NCI-H128 (cell line): Measurements from ENCODE around the gene CHSY3.

ENCODE experiments used
- DNase-seq: peaks from one replicate; lab custom pipeline; 2025; ENCODE audit not compliant: unreplicated experiment; lab: John Stamatoyannopoulos, UW

CHSY3 gene

GRCh38 chr5:130021876-130022275 is 117.6 kb downstream of the CHSY3 start:
- no peak for DNase-seq

GRCh38 chr5:130023604-130024003 is 119.3 kb downstream of the CHSY3 start:
- DNase-seq: no peak

- no peak for DNase-seq
Observed at GRCh38 chr5:130024006-130024405, 119.7 kb downstream of the CHSY3 start.

DNA sequence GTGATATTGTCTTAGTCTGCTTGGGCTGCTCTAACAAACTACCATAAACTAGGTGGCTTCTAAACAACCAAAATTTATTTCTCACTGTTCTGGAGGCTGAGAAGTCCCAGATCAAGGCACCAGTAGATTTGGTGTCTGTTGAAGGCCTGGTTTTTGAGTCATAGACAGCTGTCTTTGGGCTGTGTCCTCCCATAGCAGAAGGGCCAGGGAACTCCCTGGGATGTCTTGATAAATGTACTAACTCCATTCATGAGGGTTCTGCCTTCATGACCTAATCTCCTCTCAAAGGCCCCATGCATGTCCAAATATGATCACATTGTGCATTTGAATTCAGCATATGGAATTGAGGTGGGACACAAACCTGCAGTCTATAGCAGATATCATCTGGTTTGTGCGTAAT is 121.2 kb downstream of the CHSY3 start:
- DNase-seq: no peak

- no peak for DNase-seq
Observed at GRCh38 chr5:130032807-130033206, 128.5 kb downstream of the CHSY3 start.

GRCh38 chr5:130034566-130035210 is 130.4 kb downstream of the CHSY3 start:
- DNase-seq: no peak

DNA sequence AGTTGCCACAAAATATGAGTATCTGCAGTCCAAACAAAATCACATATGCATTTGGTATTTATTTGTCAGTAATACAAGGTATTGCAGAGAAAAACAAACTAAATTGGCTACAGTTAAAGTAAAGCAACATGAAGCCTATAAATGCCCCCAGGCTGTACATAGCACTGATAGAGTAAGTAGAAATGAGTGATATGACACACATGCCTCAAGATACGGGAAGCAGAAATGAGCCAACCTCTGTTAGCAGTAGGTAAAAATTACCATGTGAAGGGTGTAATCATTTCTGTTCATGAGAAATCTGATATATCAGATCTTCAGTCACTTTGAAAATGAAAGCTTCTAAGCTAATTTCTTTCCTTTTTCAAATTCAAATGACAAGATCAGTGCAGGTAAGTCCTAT is 131.1 kb downstream of the CHSY3 start:
- no peak for DNase-seq

- no peak for DNase-seq
Observed at GRCh38 chr5:130037905-130038304, 133.6 kb downstream of the CHSY3 start.

DNA sequence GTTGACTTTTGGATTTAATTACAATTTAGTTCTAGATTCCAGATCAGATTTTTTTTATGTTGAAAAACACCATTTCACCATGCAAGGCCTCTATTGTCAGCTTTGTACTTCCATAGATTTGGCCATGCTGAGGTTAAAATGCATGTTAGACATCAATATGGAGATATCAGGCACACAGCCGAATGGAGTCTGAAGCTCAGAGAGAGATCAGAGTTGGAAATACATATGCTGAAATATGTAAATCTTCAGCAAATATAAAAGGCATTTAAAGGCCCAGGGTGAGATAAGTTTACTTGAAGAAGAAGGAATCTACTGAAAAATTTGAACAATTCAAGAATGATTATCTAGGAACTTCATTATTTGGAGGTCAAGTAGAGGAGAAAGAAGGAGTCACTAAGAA is 139.6 kb downstream of the CHSY3 start:
- no peak for DNase-seq

DNA sequence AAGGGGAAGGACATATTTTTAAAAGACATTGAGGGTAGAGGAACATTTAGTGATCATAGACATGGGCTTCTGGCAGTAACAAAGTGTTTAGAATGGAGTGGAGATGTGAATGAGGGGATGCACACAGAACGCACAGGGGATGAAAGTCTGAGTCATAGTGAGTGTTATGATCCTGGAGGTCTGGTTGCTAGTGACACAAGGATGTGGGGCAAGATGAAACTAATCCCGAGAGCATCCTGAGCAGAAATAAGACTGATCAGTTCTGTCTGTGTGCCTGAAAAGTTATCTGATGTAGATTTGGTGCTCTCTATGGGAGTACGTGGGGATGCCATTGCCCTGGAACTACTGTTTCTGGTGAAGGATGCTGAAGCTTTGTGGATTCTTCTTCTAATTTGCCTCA is 141.1 kb downstream of the CHSY3 start:
- DNase-seq: no peak

DNA sequence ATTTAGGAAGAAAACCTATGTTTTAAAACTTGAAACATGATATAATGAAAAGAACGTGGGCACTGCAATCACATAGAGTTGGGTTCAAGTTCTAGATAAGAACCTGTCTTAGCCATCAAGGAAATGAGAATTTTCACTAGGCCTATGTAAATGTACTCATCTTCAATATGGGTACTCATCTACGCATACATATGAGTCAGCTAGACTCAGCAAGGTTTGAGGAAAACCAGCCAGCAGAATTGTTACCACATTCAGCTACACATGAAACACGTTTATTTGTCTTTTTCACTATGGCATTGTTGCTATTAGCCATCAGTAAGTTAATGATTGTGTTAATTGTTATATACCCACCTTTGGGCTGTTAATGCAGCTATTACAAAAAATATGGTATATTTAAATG is 146.3 kb downstream of the CHSY3 start:
- DNase-seq: no peak

- DNase-seq: no peak
Observed at GRCh38 chr5:130052752-130053151, 148.5 kb downstream of the CHSY3 start.

DNA sequence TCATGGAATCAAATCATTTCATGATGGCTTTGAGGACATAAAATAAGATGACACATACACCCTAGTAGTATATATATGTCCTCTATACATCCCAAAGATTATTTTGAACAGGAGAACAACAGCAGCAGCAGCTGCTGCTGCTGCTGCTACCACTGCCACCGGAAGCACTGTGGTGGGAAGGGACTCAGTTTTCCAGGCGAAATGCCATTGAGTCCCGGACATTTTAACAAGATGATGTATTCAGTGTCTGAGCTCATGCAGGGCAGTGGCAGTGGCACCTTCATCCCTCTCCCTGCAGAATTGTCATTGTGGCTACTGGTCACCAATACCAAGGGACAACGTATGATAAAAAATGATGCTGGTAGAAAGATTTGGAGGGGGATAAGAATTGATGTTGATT is 151.3 kb downstream of the CHSY3 start:
- DNase-seq: no peak

DNA sequence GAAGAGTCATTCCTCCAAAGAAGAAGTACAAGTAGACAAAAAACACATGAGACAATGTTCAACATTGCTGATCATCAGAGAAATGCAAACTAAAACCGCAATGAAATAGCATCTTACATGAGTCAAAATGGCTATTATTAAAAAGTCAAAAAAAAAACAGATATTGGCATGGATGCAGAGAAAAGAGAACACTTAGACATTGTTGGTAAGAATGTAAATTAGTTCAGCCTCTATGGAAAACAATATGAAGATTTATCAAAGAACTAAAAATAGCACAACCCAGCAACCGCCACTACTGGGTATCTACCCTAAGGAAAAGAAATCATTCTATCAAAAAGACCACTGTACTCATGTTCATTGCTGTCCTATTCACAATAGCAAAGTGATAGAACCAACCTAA is 157.5 kb downstream of the CHSY3 start:
- DNase-seq: no peak

- DNase-seq: no peak
Observed at GRCh38 chr5:130063603-130064002, 159.3 kb downstream of the CHSY3 start.

DNA sequence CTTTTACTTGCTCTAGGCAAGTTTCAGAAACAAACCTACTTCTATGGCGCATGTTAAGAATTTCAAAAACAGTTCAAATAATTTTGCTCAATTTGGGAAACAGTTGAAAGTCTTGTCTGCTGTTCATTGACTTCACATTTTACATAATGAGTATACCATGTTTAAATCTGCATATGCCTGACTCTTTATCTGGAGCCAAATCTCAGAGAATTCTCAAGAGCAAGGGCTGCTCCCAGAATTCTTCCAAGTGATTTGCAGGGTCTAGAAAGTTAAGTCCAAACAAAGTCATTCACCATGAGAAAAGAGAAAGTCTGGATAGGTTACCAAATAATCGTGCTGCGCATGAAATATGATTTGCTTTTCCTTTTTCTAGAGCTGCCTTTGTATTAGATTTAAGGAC is 160.2 kb downstream of the CHSY3 start:
- DNase-seq: no peak

- DNase-seq: no peak
Observed at GRCh38 chr5:130065617-130066016, 161.4 kb downstream of the CHSY3 start.

GRCh38 chr5:130066644-130067043 is 162.4 kb downstream of the CHSY3 start:
- no peak for DNase-seq

- DNase-seq: no peak
Observed at GRCh38 chr5:130067364-130067763, 163.1 kb downstream of the CHSY3 start.

- no peak for DNase-seq
Observed at GRCh38 chr5:130068101-130068500, 163.8 kb downstream of the CHSY3 start.

DNA sequence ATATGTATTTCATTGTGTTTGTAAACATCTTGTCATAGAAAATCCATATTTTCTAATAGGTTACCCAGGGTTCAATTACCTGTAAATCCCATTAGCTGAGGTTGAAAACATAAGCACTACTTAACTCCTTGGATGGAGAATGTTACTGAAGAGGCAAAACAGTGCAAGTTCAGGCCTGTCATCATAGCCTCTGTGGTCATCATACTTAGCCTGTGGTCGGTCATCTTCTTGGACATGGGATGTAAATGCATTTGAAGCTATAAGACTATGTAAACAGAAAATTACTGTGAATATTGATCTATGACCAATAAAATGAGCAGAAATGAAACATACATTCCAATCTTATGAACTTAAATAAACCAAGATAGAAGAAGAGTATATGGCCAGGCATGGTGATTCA is 164.7 kb downstream of the CHSY3 start:
- DNase-seq: no peak

- DNase-seq: no peak
Observed at GRCh38 chr5:130074820-130075219, 170.6 kb downstream of the CHSY3 start.

- no peak for DNase-seq
Observed at GRCh38 chr5:130077007-130077406, 172.7 kb downstream of the CHSY3 start.

DNA sequence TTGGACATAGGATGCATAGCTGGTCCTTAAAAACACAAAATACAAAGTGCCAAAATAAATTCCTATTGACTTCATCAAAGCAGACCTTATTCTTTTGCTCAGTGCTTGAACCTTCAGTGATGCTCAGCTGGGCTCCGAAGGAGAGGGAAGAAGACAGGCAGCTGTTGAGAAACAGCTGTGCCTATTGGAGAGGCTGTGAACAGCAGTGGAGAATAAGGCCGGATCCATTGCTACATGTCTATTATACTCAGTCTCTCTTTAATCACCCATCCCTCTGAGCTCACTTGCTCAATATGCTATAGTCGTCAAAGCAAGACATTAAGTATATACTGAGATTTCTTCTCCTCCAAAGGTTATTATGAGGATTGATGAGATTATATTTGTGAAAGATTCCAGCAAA is 174.4 kb downstream of the CHSY3 start:
- DNase-seq: no peak
